GM21367 (cell line): ENCODE data around the gene ARPP19.
"Not testable (repeated sequence)": the region's sequence is repeated elsewhere in the genome, so short reads cannot be mapped to it uniquely, and the experiment has no call there.

Source experiments
- ATAC-seq: cut with Tn5 transposase; IDR thresholded peaks from one replicate; pipeline ENCODE4 v1.9.1; 2021; ENCODE audit not compliant: unreplicated experiment

The ARPP19 gene

GRCh38 chr15:52515343-52515742 is 53.5 kb downstream of the ARPP19 start:
- ATAC-seq, result no peak

- no peak for ATAC-seq
These were observed 54.3 kb downstream of the ARPP19 start for GRCh38 chr15:52514482-52514881.

GRCh38 chr15:52512869-52513268 is 56.0 kb downstream of the ARPP19 start:
- ATAC-seq, result not testable (repeated sequence)

- no peak for ATAC-seq
These were observed 57.7 kb downstream of the ARPP19 start for GRCh38 chr15:52511084-52511483.

- no peak for ATAC-seq
These were observed 59.2 kb downstream of the ARPP19 start for GRCh38 chr15:52509500-52510245.

GRCh38 chr15:52506549-52506948 is 62.3 kb downstream of the ARPP19 start:
- no peak for ATAC-seq

- no peak for ATAC-seq
These were observed 63.7 kb downstream of the ARPP19 start for GRCh38 chr15:52505151-52505550.

- peak; percentile 76 for ATAC-seq
These were observed 64.9 kb downstream of the ARPP19 start for GRCh38 chr15:52503788-52504496.

- ATAC-seq, result no peak
These were observed 66.2 kb downstream of the ARPP19 start for GRCh38 chr15:52502608-52503007.

GRCh38 chr15:52499506-52499905 is 69.3 kb downstream of the ARPP19 start:
- no peak for ATAC-seq

GRCh38 chr15:52498706-52499105 is 70.1 kb downstream of the ARPP19 start:
- no peak for ATAC-seq
